ENCODE data around the gene SLC38A7.

GRCh38 chr16:58635502-58635901 is 49.1 kb downstream of the SLC38A7 start:
- TF ChIP-seq CTCF (IDR thresholded peaks at IDR 0.05; ENCODE audit: low read depth, low read length) = no peak
- no peak for TF ChIP-seq POLR2A (IDR thresholded peaks at IDR 0.05; ENCODE audit: extremely low read depth, insufficient read length)
